Trophoblast cell (in vitro differentiated cells and primary cell): Measurements from ENCODE around the gene SF3B2.

Source experiments
- DNase-seq, 2 donors: peaks; one replicate each; pipeline ENCODE4 v3.0.0-alpha.2; 2016
- H2AFZ ChIP-seq: 2 replicates; pipeline ENCODE4 v1.6.1; 2013; ENCODE audit warnings: low read length, moderate library complexity, mild to moderate bottlenecking; ENCODE audit not compliant: insufficient read depth, poor library complexity
- H2AK5ac ChIP-seq: 2 replicates; pipeline ENCODE4 v1.6.1; 2013; ENCODE audit warnings: mild to moderate bottlenecking, low read length
- H2BK120ac ChIP-seq: 2 replicates; pipeline ENCODE4 v1.6.1; 2013; ENCODE audit warnings: low read length, mild to moderate bottlenecking, moderate library complexity; ENCODE audit not compliant: insufficient read depth, poor library complexity
- H2BK12ac ChIP-seq: 2 replicates; pipeline ENCODE4 v1.6.1; 2013; ENCODE audit warnings: mild to moderate bottlenecking, low read length, moderate library complexity
- H2BK5ac ChIP-seq: 2 replicates; pipeline ENCODE4 v1.6.1; 2013; ENCODE audit warnings: low read length, low read depth, moderate library complexity, mild to moderate bottlenecking; ENCODE audit not compliant: poor library complexity
- H3K14ac ChIP-seq: 2 replicates; pipeline ENCODE4 v1.6.1; 2013; ENCODE audit warnings: mild to moderate bottlenecking, low read length
- H3K18ac ChIP-seq: 2 replicates; pipeline ENCODE4 v1.6.1; 2013; ENCODE audit warnings: mild to moderate bottlenecking, low read length
- H3K23ac ChIP-seq: 2 replicates; pipeline ENCODE4 v1.6.1; 2013; ENCODE audit warnings: low read length
- H3K27ac ChIP-seq: 2 replicates; pipeline ENCODE4 v1.5.1; 2013; ENCODE audit warnings: low read depth, mild to moderate bottlenecking, inconsistent platforms, low read length, moderate library complexity
- H3K27me3 ChIP-seq: 2 replicates; pipeline ENCODE4 v1.6.1; 2013; ENCODE audit warnings: inconsistent platforms, mild to moderate bottlenecking, low read length, moderate library complexity; ENCODE audit not compliant: insufficient read depth
- H3K36me3 ChIP-seq, 2 experiments: 1 replicate in 1 of 2; 2 replicates in 1 of 2; pipeline ENCODE4 v1.6.1; 2013; ENCODE audit warnings: low read length in 2 of 2, mild to moderate bottlenecking in 2 of 2, moderate library complexity in 1 of 2; ENCODE audit not compliant: insufficient read depth in 2 of 2, control insufficient read depth in 1 of 2
- H3K4ac ChIP-seq: 2 replicates; pipeline ENCODE4 v1.6.1; 2013; ENCODE audit warnings: low read depth, mild to moderate bottlenecking, low read length, moderate library complexity
- H3K4me1 ChIP-seq, 2 experiments: 1 replicate in 1 of 2; 2 replicates in 1 of 2; pipeline ENCODE4 v1.6.1; 2013; ENCODE audit warnings: low read length in 2 of 2, mild to moderate bottlenecking in 2 of 2, moderate library complexity in 1 of 2; ENCODE audit not compliant: insufficient read depth in 2 of 2, control insufficient read depth in 1 of 2
- H3K4me2 ChIP-seq: 2 replicates; pipeline ENCODE4 v1.6.1; 2013; ENCODE audit warnings: inconsistent platforms, mild to moderate bottlenecking, low read length, moderate library complexity
- H3K4me3 ChIP-seq: 2 replicates; pipeline ENCODE4 v1.5.1; 2013; ENCODE audit warnings: mild to moderate bottlenecking, low read depth, low read length, inconsistent platforms
- H3K79me1 ChIP-seq: one replicate; pipeline ENCODE4 v1.6.1; 2013; ENCODE audit warnings: low read length
- H3K79me2 ChIP-seq: 2 replicates; pipeline ENCODE4 v1.6.1; 2013; ENCODE audit warnings: low read length, mild to moderate bottlenecking; ENCODE audit not compliant: control insufficient read depth, insufficient read depth, poor library complexity
- H3K9ac ChIP-seq: 2 replicates; pipeline ENCODE4 v1.6.1; 2013; ENCODE audit warnings: mild to moderate bottlenecking, low read length
- H3K9me3 ChIP-seq: 2 replicates; pipeline ENCODE4 v1.6.1; 2013; ENCODE audit warnings: low read depth, mild to moderate bottlenecking, control low read depth, inconsistent platforms, low read length; ENCODE audit not compliant: insufficient read depth
- H4K12ac ChIP-seq: 2 replicates; pipeline ENCODE4 v1.6.1; 2013; ENCODE audit warnings: low read depth, mild to moderate bottlenecking, low read length, moderate library complexity
- H4K8ac ChIP-seq: 2 replicates; pipeline ENCODE4 v1.6.1; 2013; ENCODE audit warnings: low read depth, mild to moderate bottlenecking, low read length, moderate library complexity
- H4K91ac ChIP-seq: one replicate; pipeline ENCODE4 v1.6.1; 2013; ENCODE audit warnings: low read depth, mild to moderate bottlenecking, low read length, moderate library complexity
- WGBS: extraction: QIAGEN DNeasy Blood & Tissue Kit; methylation state at CpG from one replicate; pipeline ENCODE4 v1.1.7; 2013; ENCODE audit warnings: missing lambda C conversion rate; ENCODE audit not compliant: insufficient read length, insufficient coverage; ENCODE audit errors: extremely low coverage; 5-methylcytosine and 5-hydroxymethylcytosine counted together

The SF3B2 gene

DNA sequence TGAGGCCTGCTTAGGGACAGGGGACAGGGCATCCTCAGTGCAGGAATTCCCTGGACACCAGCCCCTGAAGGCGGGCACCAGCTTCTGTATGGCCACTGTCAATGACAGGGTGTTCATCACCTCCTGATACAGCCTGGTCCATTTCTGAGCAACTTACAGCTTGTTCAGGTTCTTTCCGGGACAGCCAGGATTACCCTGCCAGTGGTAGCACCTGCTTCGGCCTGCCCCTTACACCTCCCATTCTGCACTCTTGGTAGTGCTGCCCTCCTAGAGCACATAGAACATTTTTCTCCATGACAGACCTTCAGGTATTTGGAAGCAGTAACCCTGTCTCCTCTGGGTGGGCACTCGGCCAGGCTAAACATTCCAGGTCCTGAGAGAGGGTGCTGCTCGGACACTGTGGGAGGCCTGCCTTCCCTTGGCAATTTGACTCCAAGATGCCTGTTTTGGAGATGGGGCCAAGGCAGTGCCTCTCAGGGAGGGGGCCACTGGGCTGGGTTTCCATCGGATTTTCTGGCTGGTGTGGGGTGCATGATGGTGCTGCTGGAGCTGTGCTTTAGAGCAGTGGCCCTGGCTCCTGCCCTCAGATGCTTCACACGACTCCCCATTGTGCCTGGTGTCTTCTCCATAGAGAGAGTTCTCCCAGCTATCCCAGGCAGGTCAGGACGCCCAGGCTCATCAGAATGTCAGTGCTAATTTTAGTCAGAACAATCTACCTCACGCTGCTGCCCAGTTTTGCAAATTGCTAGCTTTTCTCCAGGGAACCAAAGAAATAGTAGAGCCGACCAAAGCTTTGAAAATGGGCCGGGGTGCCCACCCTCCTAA is 4.4 kb upstream of the SF3B2 start:
- Histone ChIP-seq H2BK5ac (no peak overlapping the region), H3K79me1 (peaks cover 9% of the 10 kb centered on the region), H3K36me3 (no peaks in the 10 kb centered on the region), H2AK5ac (no peak overlapping the region), H4K12ac (no peak overlapping the region), H3K27ac (no peak overlapping the region), H3K79me2 (peaks cover 7% of the 10 kb centered on the region), H3K9me3 (no peaks in the 10 kb centered on the region), H3K9ac (no peak overlapping the region), H3K4ac (no peak overlapping the region), H4K8ac (no peak overlapping the region), H3K4me3 (no peak overlapping the region), H3K23ac (no peak overlapping the region), H3K18ac (no peak overlapping the region), H3K14ac (no peak overlapping the region), H3K4me2 (no peak overlapping the region), H2BK120ac (no peak overlapping the region), H3K4me1 (peaks cover 3 to 9% of the 10 kb centered on the region in 2 experiments), H3K27me3 (no peaks in the 10 kb centered on the region), H2AFZ (no peak overlapping the region), H4K91ac (no peak overlapping the region), H2BK12ac (no peak overlapping the region)
- no CpG with 5 or more reads among the region's 11 CpGs for WGBS
- DNase-seq = no peak

GRCh38 chr11:66048547-66049323 is 3.4 kb upstream of the SF3B2 start, which contains the start of gene GAL3ST3:
TSS of gene GAL3ST3 (minus strand) at chr11:66049161. CDS start at chr11:66045415, 3,746 bp downstream.
- H2BK12ac ChIP-seq = no peak within 1 kb of the TSS
- no peak within 1 kb of the TSS for H2AFZ ChIP-seq
- no peak within 1 kb of the TSS for H4K8ac ChIP-seq
- H3K36me3 ChIP-seq = peaks cover 0 to 3% of the 10 kb centered on the region in 2 experiments
- peaks cover 13% of the 10 kb centered on the region for H3K79me2 ChIP-seq
- H3K27me3 ChIP-seq = no peaks in the 10 kb centered on the region
- no peak within 1 kb of the TSS for H3K9ac ChIP-seq
- no peak within 1 kb of the TSS for H3K18ac ChIP-seq
- H3K9me3 ChIP-seq = no peaks in the 10 kb centered on the region
- H3K27ac ChIP-seq = no peak within 1 kb of the TSS
- no peak within 1 kb of the TSS for H4K91ac ChIP-seq
- H2BK120ac ChIP-seq = no peak within 1 kb of the TSS
- no peak within 1 kb of the TSS for H3K23ac ChIP-seq
- DNase-seq = no peak
- H3K4me2 ChIP-seq = peak within 1 kb of the TSS; percentile 50
- peaks cover 9% of the 10 kb centered on the region for H3K79me1 ChIP-seq
- H3K4ac ChIP-seq = no peak within 1 kb of the TSS
- no CpG with 5 or more reads among the region's 39 CpGs for WGBS
- no peak within 1 kb of the TSS for H3K14ac ChIP-seq
- no peak within 1 kb of the TSS for H4K12ac ChIP-seq
- H2BK5ac ChIP-seq = no peak within 1 kb of the TSS
- H3K4me1 ChIP-seq = peaks cover 8 to 14% of the 10 kb centered on the region in 2 experiments
- H2AK5ac ChIP-seq = no peak within 1 kb of the TSS
- no peak within 1 kb of the TSS for H3K4me3 ChIP-seq

- Histone ChIP-seq H3K79me1 (peaks cover 9% of the 10 kb centered on the region), H2BK12ac (no peak overlapping the region), H4K8ac (peak overlapping the region; percentile 25), H3K23ac (no peak overlapping the region), H2BK120ac (no peak overlapping the region), H3K4me2 (peak overlapping the region; percentile 68), H3K79me2 (peaks cover 13% of the 10 kb centered on the region), H2AFZ (no peak overlapping the region), H2BK5ac (no peak overlapping the region), H3K18ac (no peak overlapping the region), H3K4me3 (no peak overlapping the region), H4K91ac (peak overlapping the region; percentile 71), H2AK5ac (no peak overlapping the region), H4K12ac (no peak overlapping the region), H3K27me3 (no peaks in the 10 kb centered on the region), H3K9ac (no peak overlapping the region), H3K27ac (no peak overlapping the region), H3K36me3 (peaks cover 10 to 11% of the 10 kb centered on the region in 2 experiments), H3K9me3 (no peaks in the 10 kb centered on the region), H3K4me1 (peaks cover 8 to 14% of the 10 kb centered on the region in 2 experiments), H3K14ac (peak overlapping the region; percentile 24), H3K4ac (no peak overlapping the region)
- DNase-seq = no peak
- no CpG with 5 or more reads among the region's 5 CpGs for WGBS
Measured at GRCh38 chr11:66050581-66051231, 1.5 kb upstream of the SF3B2 start.

DNA sequence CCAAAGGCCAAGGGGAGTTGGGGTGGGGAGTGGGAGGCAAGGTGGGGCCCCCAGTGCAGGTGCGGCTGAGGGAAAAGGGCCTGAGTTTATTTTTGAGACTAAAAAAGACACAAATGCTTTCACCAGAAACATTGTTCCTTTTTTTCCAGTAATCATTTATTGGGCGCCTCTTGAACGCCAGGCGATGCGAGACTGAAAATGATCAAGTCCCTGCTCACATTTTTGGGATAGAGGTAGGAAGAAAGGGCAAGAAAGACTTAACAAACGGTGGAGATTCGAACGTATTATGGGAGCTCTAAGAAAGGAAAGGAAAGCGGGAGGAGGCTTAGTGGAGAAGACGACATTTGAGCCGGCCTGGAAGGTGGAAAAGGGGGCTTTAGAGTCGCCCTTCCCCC is 796 bp upstream of the SF3B2 start:
- no peak overlapping the region for H2AK5ac ChIP-seq
- no peaks in the 10 kb centered on the region for H3K9me3 ChIP-seq
- peak overlapping the region; percentile 23 for H3K18ac ChIP-seq
- H3K27me3 ChIP-seq = no peaks in the 10 kb centered on the region
- H3K9ac ChIP-seq = peak overlapping the region; percentile 74
- peak overlapping the region; percentile 59 for H3K4me3 ChIP-seq
- peak overlapping the region; percentile 48 for H3K14ac ChIP-seq
- H3K27ac ChIP-seq = peak overlapping the region; percentile 93
- H2BK12ac ChIP-seq = no peak overlapping the region
- peak overlapping the region; percentile 45 for H2BK120ac ChIP-seq
- peak overlapping the region; percentile 54 for H4K12ac ChIP-seq
- H3K79me1 ChIP-seq = peaks cover 9% of the 10 kb centered on the region
- peak overlapping the region; percentile 68 for H3K4me2 ChIP-seq
- H3K79me2 ChIP-seq = peaks cover 13% of the 10 kb centered on the region
- peak in 1 of 2 donors; percentile 17 for DNase-seq
- no CpG with 5 or more reads among the region's 12 CpGs for WGBS
- H4K91ac ChIP-seq = peak overlapping the region; percentile 71
- peaks cover 8 to 13% of the 10 kb centered on the region in 2 experiments for H3K4me1 ChIP-seq
- peak overlapping the region; percentile 58 for H2BK5ac ChIP-seq
- H2AFZ ChIP-seq = peak overlapping the region; percentile 28
- H3K36me3 ChIP-seq = peaks cover 11 to 13% of the 10 kb centered on the region in 2 experiments
- H3K4ac ChIP-seq = peak overlapping the region; percentile 35
- no peak overlapping the region for H3K23ac ChIP-seq
- H4K8ac ChIP-seq = peak overlapping the region; percentile 67
